IMR-90 (cell line): ENCODE results near the gene PNPLA1.

Source experiments
- CTCF ChIP-seq: conservative IDR thresholded peaks from 2 replicates; pipeline ENCODE4 v1.5.1; 2012; ENCODE audit warnings: mild to moderate bottlenecking, low read depth, low read length, improper control_type of control experiment
- FOS ChIP-seq: fragments of 150-350 bp; IDR thresholded peaks from 2 replicates; pipeline ENCODE4 v1.6.1; 2016; ENCODE audit warnings: low read depth, low read length
- MAFK ChIP-seq: IDR thresholded peaks from 2 replicates; pipeline ENCODE4 v1.6.1; 2012; ENCODE audit warnings: low read depth, low read length, improper control_type of control experiment
- MXI1 ChIP-seq: IDR thresholded peaks from 2 replicates; pipeline ENCODE4 v1.6.1; 2012; ENCODE audit warnings: low read depth, mild to moderate bottlenecking, low read length, moderate library complexity, borderline replicate concordance
- NFE2L2 ChIP-seq: fragments of 150-350 bp; IDR thresholded peaks from 2 replicates; pipeline ENCODE4 v1.6.1; 2016; ENCODE audit warnings: low read depth, mild to moderate bottlenecking, low read length
- POLR2A ChIP-seq: IDR thresholded peaks from 2 replicates; pipeline ENCODE4 v1.6.1; 2012; ENCODE audit warnings: mild to moderate bottlenecking, low read depth, low read length
- RAD21 ChIP-seq: IDR thresholded peaks from 2 replicates; pipeline ENCODE4 v1.6.1; 2012; ENCODE audit warnings: low read length, improper control_type of control experiment
- RCOR1 ChIP-seq: IDR thresholded peaks from 2 replicates; pipeline ENCODE4 v1.6.1; 2012; ENCODE audit warnings: mild to moderate bottlenecking, low read length, improper control_type of control experiment; ENCODE audit not compliant: insufficient replicate concordance
- RFX5 ChIP-seq: IDR thresholded peaks from 2 replicates; pipeline ENCODE4 v1.8.0; 2012; ENCODE audit warnings: low read depth, mild to moderate bottlenecking, low read length, moderate library complexity
- SMC3 ChIP-seq: fragments of 150-350 bp; IDR thresholded peaks from 2 replicates; pipeline ENCODE4 v1.6.1; 2016; ENCODE audit warnings: low read depth, mild to moderate bottlenecking, antibody characterized with exemption, low read length, moderate library complexity
- USF2 ChIP-seq: fragments of 150-350 bp; IDR thresholded peaks from 2 replicates; pipeline ENCODE4 v1.6.1; 2017; ENCODE audit warnings: mild to moderate bottlenecking, antibody characterized with exemption, low read length, low read depth

GRCh38 chr6:36247693-36248092, 22.2 kb upstream of the PNPLA1 start:
- TF ChIP-seq POLR2A (no peak), SMC3 (no peak), MXI1 (no peak), NFE2L2 (no peak), CTCF (no peak), MAFK (no peak), RCOR1 (no peak), RAD21 (no peak), USF2 (no peak), RFX5 (no peak), FOS (no peak)
